ENCODE measurements around the gene P2RX6. TPM values are rescaled to one million over a fixed set of nuclear protein-coding genes. Genes with fewer than 3 reads are reported as not detected.

Gene P2RX6
- total and polyA plus RNA-seq, 9 of the 15 experiments (the other 6 are each of a cell fraction or from before 2014, with no cell fraction given), result 0.01 to 3.9 (median 1.5) TPM; not detected in 1

DNA sequence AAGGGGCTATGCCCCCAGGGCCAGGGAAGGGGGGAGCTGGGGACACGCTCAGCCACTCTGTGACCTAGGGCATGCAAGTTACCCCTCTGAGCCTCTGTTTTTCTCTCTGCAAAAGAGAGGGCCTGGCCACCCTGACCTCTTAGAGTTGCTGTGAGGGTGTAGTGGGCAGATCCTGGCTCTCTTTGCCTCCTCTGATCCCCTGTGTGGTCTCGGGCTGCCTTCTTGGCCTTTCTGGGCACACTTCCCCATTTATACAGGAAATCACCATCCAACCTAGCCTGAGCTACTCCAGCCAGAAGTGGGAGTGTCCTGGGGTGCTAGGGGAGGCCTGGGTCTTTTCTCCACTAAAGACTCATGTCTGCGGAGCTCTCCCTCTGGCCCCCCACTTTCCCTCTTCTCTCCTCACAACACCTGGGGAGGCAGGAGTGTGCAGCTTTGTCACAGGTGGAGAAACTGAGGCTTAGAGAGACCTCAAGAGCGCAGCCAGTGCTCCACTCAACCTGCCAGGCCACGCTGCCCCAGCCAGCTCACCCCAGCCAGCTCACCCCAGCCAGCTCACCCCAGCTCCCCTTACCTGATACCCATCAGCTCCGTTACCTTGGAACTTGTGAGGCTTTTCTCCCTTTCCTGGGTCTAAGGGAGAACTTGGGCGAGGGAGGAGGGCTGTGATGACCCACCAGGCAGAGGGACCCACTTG lies 46.5 kb upstream of the P2RX6 start (continued):
- TF ChIP-seq DNMT1 (IDR thresholded peaks at IDR 0.05) (no peak), SMAD2 (IDR thresholded peaks at IDR 0.05; ENCODE audit: low read depth, low read length) (no peak), ZNF76 (CRISPR knock-in tag; IDR thresholded peaks at IDR 0.05; ENCODE audit: borderline replicate concordance) (no peak), NFXL1 (CRISPR knock-in tag; IDR thresholded peaks at IDR 0.05) (no peak), KDM4B (IDR thresholded peaks at IDR 0.05; ENCODE audit: borderline replicate concordance in 2 of 2, low read depth in 1 of 2) (no peak), TCF3 (CRISPR knock-in tag; IDR thresholded peaks at IDR 0.05) (no peak), SAFB (IDR thresholded peaks at IDR 0.05; ENCODE audit: borderline replicate concordance, low read depth, low read length) (no peak), ZNF444 (CRISPR knock-in tag; IDR thresholded peaks at IDR 0.05) (no peak), ZNF77 (CRISPR knock-in tag; IDR thresholded peaks at IDR 0.05) (no peak), MCM2 (IDR thresholded peaks at IDR 0.05; ENCODE audit: low read depth) (no peak), SMAD3 (CRISPR knock-in tag; conservative IDR thresholded peaks at IDR 0.05) (no peak), RBM14 (IDR thresholded peaks at IDR 0.05; ENCODE audit: borderline replicate concordance, insufficient read depth, low read depth, low read length) (no peak), GATAD2B (IDR thresholded peaks at IDR 0.05; ENCODE audit: borderline replicate concordance) (no peak), ZNF140 (CRISPR knock-in tag; IDR thresholded peaks at IDR 0.05) (no peak), LEF1 (IDR thresholded peaks at IDR 0.05) (no peak), ZNF785 (CRISPR knock-in tag; IDR thresholded peaks at IDR 0.05) (no peak), RB1 (IDR thresholded peaks at IDR 0.05; ENCODE audit: low read depth) (no peak), NRF1 (conservative IDR thresholded peaks at IDR 0.05 in 1 of 2, IDR thresholded peaks at IDR 0.05 in 1 of 2) (no peak), PHB2 (IDR thresholded peaks at IDR 0.05; ENCODE audit: low read depth) (no peak), KAT7 (CRISPR knock-in tag; IDR thresholded peaks at IDR 0.05; ENCODE audit: borderline replicate concordance) (peak; percentile 70; the same call in 1 of the 2 replicates), GABPA (tag; conservative IDR thresholded peaks at IDR 0.05; ENCODE audit: low read depth) (no peak), ZNF12 (CRISPR knock-in tag; IDR thresholded peaks at IDR 0.05) (no peak), NCOA2 (IDR thresholded peaks at IDR 0.05; ENCODE audit: partially characterized antibody in 2 of 2) (no peak)
- TF ChIP-seq, protein P1, sequence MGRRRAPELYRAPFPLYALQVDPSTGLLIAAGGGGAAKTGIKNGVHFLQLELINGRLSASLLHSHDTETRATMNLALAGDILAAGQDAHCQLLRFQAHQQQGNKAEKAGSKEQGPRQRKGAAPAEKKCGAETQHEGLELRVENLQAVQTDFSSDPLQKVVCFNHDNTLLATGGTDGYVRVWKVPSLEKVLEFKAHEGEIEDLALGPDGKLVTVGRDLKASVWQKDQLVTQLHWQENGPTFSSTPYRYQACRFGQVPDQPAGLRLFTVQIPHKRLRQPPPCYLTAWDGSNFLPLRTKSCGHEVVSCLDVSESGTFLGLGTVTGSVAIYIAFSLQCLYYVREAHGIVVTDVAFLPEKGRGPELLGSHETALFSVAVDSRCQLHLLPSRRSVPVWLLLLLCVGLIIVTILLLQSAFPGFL (CRISPR knock-in tag; IDR thresholded peaks at IDR 0.05), result no peak
- TF ChIP-seq, protein P2, sequence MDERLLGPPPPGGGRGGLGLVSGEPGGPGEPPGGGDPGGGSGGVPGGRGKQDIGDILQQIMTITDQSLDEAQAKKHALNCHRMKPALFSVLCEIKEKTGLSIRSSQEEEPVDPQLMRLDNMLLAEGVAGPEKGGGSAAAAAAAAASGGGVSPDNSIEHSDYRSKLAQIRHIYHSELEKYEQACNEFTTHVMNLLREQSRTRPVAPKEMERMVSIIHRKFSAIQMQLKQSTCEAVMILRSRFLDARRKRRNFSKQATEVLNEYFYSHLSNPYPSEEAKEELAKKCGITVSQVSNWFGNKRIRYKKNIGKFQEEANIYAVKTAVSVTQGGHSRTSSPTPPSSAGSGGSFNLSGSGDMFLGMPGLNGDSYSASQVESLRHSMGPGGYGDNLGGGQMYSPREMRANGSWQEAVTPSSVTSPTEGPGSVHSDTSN (CRISPR knock-in tag; IDR thresholded peaks at IDR 0.05; ENCODE audit: low read depth), result no peak
- TF ChIP-seq, protein P2 (tag; conservative IDR thresholded peaks at IDR 0.05; ENCODE audit: low read depth), result no peak
- TF ChIP-seq, protein P3, sequence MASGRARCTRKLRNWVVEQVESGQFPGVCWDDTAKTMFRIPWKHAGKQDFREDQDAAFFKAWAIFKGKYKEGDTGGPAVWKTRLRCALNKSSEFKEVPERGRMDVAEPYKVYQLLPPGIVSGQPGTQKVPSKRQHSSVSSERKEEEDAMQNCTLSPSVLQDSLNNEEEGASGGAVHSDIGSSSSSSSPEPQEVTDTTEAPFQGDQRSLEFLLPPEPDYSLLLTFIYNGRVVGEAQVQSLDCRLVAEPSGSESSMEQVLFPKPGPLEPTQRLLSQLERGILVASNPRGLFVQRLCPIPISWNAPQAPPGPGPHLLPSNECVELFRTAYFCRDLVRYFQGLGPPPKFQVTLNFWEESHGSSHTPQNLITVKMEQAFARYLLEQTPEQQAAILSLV (tag; IDR thresholded peaks at IDR 0.05), result no peak

Measured in K562 (cell line).